Activated naive CD8-positive, alpha-beta T cell (primary cell): ENCODE data around the gene RTN4RL1.
A peak's percentile ranks its signal among the peaks of the same experiment; 100 is the strongest.
"Not testable (repeated sequence)": the region's sequence is repeated elsewhere in the genome, so short reads cannot be mapped to it uniquely, and the experiment has no call there.

Source experiments
- H3K27ac Mint-ChIP-seq: one replicate; pipeline ENCODE4 v1.8.0; 2021; ENCODE audit warnings: mixed read lengths
- H3K27me3 Mint-ChIP-seq: one replicate; pipeline ENCODE4 v1.8.0; 2021; ENCODE audit warnings: mixed read lengths
- H3K36me3 Mint-ChIP-seq: one replicate; pipeline ENCODE4 v1.8.0; 2021; ENCODE audit warnings: mixed read lengths
- H3K4me1 Mint-ChIP-seq: one replicate; pipeline ENCODE4 v1.8.0; 2021; ENCODE audit warnings: low read depth, mixed read lengths
- H3K4me3 Mint-ChIP-seq: one replicate; pipeline ENCODE4 v1.8.0; 2021; ENCODE audit warnings: mild to moderate bottlenecking, mixed read lengths
- H3K9me3 Mint-ChIP-seq: one replicate; pipeline ENCODE4 v1.8.0; 2021; ENCODE audit warnings: low read depth, mixed read lengths

RTN4RL1 gene

DNA sequence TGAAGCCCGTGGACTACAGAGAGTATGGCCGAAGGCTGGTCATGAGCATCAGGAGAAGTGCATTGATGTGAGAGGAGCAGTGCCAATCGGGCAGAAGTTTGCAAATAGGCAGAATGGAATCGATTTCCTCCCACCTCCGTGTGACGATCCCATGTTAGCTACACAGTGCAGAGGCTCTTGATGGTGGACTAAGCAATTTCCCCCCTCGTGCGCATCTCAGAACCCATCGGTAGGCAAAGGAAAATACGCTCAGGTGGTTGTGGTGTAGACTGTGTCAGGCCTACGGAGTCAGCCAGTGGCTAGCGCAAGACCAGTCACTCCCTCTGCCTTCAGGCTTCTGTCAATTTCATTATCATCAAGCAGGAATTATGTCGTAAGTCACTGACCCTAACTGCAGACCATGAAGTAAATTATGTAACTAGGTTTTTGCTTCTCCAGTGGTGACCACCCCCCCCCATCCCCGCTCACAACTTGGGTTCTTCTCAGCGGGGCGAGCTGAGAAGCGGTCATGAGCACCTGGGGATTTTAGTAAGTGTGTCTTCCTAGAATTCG lies 128.0 kb downstream of the RTN4RL1 start:
- Mint-ChIP-seq H3K4me3 (no peak overlapping the region), H3K9me3 (no peaks in the 10 kb centered on the region), H3K36me3 (peaks cover 8% of the 10 kb centered on the region), H3K4me1 (no peaks in the 10 kb centered on the region), H3K27me3 (no peaks in the 10 kb centered on the region), H3K27ac (no peak overlapping the region)

DNA sequence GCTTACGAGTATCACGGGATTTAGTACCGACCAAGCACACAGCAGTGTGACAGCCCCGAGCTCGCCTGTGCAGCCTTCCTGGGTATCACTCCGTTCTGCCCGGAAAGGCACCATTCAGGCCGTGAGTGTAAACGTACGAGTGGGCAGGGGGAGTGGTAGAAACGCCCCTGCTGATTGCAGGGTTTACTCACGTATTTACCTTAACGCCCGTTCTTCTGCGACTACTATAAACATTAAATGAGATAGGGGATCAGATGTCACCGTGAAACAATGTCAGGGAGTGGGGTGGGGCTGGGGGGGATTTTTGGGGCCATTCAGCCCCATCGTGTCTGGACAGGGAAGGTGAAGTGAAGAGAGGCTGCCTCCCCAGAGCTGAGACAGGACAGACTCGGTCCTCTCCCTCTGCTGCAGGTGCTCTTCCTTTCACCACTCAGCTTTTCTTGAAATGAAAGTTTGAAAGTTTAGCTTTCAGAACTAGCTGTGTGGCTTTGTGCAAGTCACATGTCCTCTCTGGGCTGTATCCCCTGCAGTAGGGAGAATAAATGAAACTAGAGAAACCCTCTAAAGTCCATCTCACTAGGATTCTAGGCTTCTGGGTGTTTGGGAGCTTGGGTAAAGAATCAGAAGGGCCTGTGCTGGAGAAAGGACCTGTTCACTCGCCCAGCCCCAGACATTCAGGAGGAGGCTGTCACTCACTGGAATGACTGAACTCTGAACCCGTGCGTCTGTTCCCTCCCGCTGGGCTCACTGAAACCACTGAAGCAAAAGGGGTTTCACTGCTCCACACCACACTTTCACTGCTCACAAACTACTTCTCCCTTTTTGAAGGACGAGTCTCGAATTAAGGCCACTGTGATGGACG lies 128.7 kb downstream of the RTN4RL1 start:
- no peaks in the 10 kb centered on the region for H3K27me3 Mint-ChIP-seq

DNA sequence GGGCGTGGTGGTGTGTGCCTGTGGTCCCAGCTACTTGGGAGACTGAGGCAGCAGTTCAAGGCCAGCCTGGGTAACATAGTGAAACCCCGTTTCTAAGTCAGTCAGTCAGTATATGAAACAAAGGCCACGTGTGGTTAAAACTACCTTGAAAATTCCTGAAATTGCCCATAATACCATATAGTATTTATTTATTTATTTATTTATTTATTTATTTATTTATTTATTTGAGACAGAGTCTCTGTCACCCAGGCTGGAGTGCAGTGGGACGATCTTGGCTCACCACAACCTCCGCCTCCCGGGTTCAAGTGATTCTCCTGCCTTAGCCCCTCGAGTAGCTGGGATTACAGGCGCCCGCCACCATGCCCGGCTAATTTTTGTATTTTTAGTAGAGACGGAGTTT lies 129.7 kb downstream of the RTN4RL1 start:
- not testable (repeated sequence) for H3K27me3 Mint-ChIP-seq, H3K9me3 Mint-ChIP-seq, H3K4me1 Mint-ChIP-seq, H3K4me3 Mint-ChIP-seq, H3K36me3 Mint-ChIP-seq, H3K27ac Mint-ChIP-seq

More for the DNA sequence above, 128.7 kb downstream of the RTN4RL1 start:
- no peaks in the 10 kb centered on the region for H3K4me1 Mint-ChIP-seq
- no peak overlapping the region for H3K4me3 Mint-ChIP-seq
- H3K27ac Mint-ChIP-seq: no peak overlapping the region
- peaks cover 8% of the 10 kb centered on the region for H3K36me3 Mint-ChIP-seq
- no peaks in the 10 kb centered on the region for H3K9me3 Mint-ChIP-seq

DNA sequence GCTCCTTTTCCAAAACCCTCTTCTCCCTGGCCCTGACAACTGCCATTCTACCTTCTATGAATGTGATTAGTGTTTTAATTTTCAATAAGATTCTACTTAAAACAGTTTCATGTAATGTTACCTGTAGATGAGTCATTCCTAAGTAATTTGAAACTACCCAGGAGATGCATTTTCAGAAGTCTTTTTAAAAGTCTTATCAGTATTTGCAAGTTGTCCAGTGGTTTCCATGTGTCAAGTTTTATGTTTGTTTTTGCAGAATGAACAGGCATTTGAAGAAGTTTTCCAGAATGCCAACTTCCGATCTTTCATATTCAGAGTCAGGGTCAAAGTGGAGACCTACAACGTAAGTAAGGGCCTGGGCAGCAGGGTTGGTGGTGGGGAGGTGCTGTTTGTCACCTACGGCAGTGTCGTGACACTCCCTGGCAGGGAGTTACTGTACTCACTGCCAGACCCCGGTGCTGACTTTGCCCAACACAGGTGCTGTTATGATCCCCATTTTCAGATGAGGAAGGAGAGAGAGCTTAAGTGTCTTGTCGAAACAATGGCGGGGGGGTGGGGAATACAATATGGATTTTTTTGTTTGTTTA lies 130.3 kb downstream of the RTN4RL1 start:
- Mint-ChIP-seq H3K36me3 (peaks cover 8% of the 10 kb centered on the region), H3K27me3 (no peaks in the 10 kb centered on the region), H3K4me3 (no peak overlapping the region), H3K4me1 (peaks cover 2% of the 10 kb centered on the region), H3K9me3 (no peaks in the 10 kb centered on the region), H3K27ac (no peak overlapping the region)

DNA sequence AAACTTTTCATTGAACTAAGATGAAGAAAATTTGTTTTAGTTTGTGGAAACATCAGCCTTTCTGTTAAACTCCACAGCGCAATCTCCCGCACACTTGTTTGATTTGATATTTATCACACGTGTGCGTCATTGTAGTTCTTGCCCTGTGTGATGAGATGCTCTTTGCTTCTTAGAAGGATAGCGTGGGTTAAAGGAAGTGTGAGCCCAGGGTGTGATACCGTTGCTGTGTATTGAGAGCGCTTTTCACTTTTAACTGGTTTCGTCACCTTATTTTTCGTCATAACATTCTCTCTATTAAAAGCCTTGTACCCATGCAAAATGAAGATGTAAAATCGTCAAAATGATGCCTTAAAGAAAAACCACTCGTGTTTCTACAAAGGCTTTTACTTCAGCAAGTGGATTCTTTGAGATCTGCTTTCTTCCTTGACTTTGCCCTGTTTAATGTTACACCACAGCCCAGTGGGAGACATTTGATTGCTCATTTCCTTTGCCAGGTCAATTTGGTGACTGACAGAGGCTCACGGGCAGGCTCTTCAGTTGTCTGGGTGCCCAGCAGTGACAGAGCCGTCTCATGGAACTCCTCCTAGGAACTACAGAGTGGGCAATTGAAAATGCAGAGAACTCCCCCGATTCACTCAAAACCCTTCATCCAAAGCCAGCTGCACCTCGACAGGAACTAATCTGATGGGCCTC lies 134.2 kb downstream of the RTN4RL1 start:
- peaks cover 2% of the 10 kb centered on the region for H3K4me1 Mint-ChIP-seq
- H3K27ac Mint-ChIP-seq: peak overlapping the region; percentile 82
- no peaks in the 10 kb centered on the region for H3K27me3 Mint-ChIP-seq
- H3K4me3 Mint-ChIP-seq: peak overlapping the region; percentile 42
- peaks cover 16% of the 10 kb centered on the region for H3K36me3 Mint-ChIP-seq
- no peaks in the 10 kb centered on the region for H3K9me3 Mint-ChIP-seq

DNA sequence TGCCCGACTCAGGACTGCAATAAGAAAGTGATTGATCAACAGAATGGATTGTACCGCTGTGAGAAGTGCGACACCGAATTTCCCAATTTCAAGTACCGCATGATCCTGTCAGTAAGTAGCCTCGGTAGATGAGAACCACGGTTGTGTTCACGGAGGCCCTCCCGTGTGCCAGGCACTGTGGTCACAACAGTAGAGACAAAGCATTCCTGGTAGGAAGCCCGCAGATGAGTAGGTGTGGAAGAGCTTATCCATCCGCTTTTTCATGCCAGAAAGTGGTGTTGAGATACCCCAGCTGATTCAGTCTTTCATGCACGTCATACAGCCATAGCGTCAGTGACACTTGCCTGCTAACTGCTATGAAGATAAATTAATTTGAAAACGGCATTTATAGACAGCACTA lies 136.4 kb downstream of the RTN4RL1 start:
- no peak overlapping the region for H3K4me3 Mint-ChIP-seq
- H3K9me3 Mint-ChIP-seq: no peaks in the 10 kb centered on the region
- H3K4me1 Mint-ChIP-seq: peaks cover 2% of the 10 kb centered on the region
- peaks cover 18% of the 10 kb centered on the region for H3K36me3 Mint-ChIP-seq
- H3K27me3 Mint-ChIP-seq: no peaks in the 10 kb centered on the region
- H3K27ac Mint-ChIP-seq: no peak overlapping the region
